Esophagus squamous epithelium (tissue), 5 donors: ENCODE results near the gene IGLL1. TPM values are rescaled to one million over a fixed set of nuclear protein-coding genes. Genes with fewer than 3 reads are reported as not detected.
"Not testable (repeated sequence)": the region's sequence is repeated elsewhere in the genome, so short reads cannot be mapped to it uniquely, and the experiment has no call there.

Experiments
- DNase-seq: peaks from one replicate; lab custom pipeline; 2025; lab: John Stamatoyannopoulos, UW
- H3K27ac ChIP-seq, 4 donors: fragments of 200-600 bp; sonication (generic); one replicate each; pipeline ENCODE4 v1.5.1; 2016 to 2019; ENCODE audit warnings: mild to moderate bottlenecking in 1 of 4
- H3K27me3 ChIP-seq, 4 donors: fragments of 200-600 bp; sonication (generic); 1 replicate in 3 of 4; 2 replicates in 1 of 4; pipeline versions ENCODE4 v1.5.1 to v1.6.0; 2017 to 2021; ENCODE audit warnings: antibody characterized with exemption in 1 of 4
- H3K36me3 ChIP-seq, 3 donors: fragments of 200-600 bp; sonication (generic); one replicate each; pipeline ENCODE4 v1.5.1; 2016 to 2019
- H3K4me1 ChIP-seq, 3 donors: fragments of 200-600 bp; sonication (generic); one replicate each; pipeline ENCODE4 v1.5.1; 2017 to 2019
- H3K4me3 ChIP-seq, 4 donors: fragments of 200-600 bp; sonication (generic); 1 replicate in 3 of 4; 2 replicates in 1 of 4; pipeline ENCODE4 v1.5.1; 2016 to 2019; ENCODE audit warnings: mild to moderate bottlenecking in 2 of 4, moderate library complexity in 1 of 4
- H3K9me3 ChIP-seq, 3 donors: fragments of 200-600 bp; sonication (generic); one replicate each; pipeline ENCODE4 v1.5.1; 2016 to 2019
- CTCF ChIP-seq, 6 experiments: fragments of 450-650 bp in 4 of 6; fragments of 200-600 bp in 2 of 6; sonication (generic) in 2 of 6; IDR thresholded peaks; one replicate each; pipeline ENCODE4 v1.5.1; 2016 to 2019; ENCODE audit warnings: antibody characterized with exemption in 6 of 6, mild to moderate bottlenecking in 4 of 6, moderate library complexity in 4 of 6
- POLR2A ChIP-seq, 4 donors: fragments of 450-650 bp; IDR thresholded peaks; one replicate each; pipeline ENCODE4 v1.6.1; 2017; ENCODE audit warnings: antibody characterized with exemption in 4 of 4, mild to moderate bottlenecking in 4 of 4, moderate library complexity in 3 of 4
- WGBS, 2 donors: methylation state at CpG; one replicate each; pipeline ENCODE4 v1.1.5; 2018; 5-methylcytosine and 5-hydroxymethylcytosine counted together
- intact Hi-C: fragments of 100-400 bp; cut with DNase I; formaldehyde crosslinking; loops from one replicate; pipeline ENCODE4 v1.15.0; 2022
- total RNA-seq, 4 donors: library from RNA; depleted of rRNA; stranded (reverse); fragments of >200 nt; gene quantifications; one replicate each; pipeline ENCODE4 v1.1.0, GENCODE V29; 2016
- donor health status: DM: yes; HTN: yes; CAD: no.

Gene IGLL1
- total RNA-seq, 4 donors from 2014 or later, result not detected

GRCh38 chr22:23606204-23607131, 26.4 kb upstream of the IGLL1 start:
- Histone ChIP-seq H3K4me3 (no peak overlapping the region), H3K36me3 (no peaks in the 10 kb centered on the region), H3K27me3 (peaks cover 0 to 13% (median 0%) of the 10 kb centered on the region in 4 donors), H3K4me1 (no peaks in the 10 kb centered on the region), H3K9me3 (no peaks in the 10 kb centered on the region), H3K27ac (no peak overlapping the region)
- intact Hi-C loops, result no loop called here
- WGBS, 2 donors, result 82 to 88% methylated on average over 9 to 13 of the region's 20 CpGs
- TF ChIP-seq POLR2A (IDR thresholded peaks at IDR 0.05) (no peak), CTCF (IDR thresholded peaks at IDR 0.05) (no peak)
- DNase-seq, result no peak

- Histone ChIP-seq H3K4me3 (no peak overlapping the region), H3K27ac (no peak overlapping the region), H3K27me3 (peaks cover 0 to 13% (median 0%) of the 10 kb centered on the region in 4 donors), H3K9me3 (no peaks in the 10 kb centered on the region), H3K4me1 (no peaks in the 10 kb centered on the region), H3K36me3 (no peaks in the 10 kb centered on the region)
- intact Hi-C loops, result no loop called here
- 80 to 90% methylated on average over 4 to 8 of the region's 8 CpGs for WGBS, 2 donors
- DNase-seq, result no peak
- TF ChIP-seq CTCF (IDR thresholded peaks at IDR 0.05), result no peak
- TF ChIP-seq POLR2A (IDR thresholded peaks at IDR 0.05), result no peak
Observed at GRCh38 chr22:23604939-23605712, 25.0 kb upstream of the IGLL1 start.

- no peak overlapping the region for H3K4me3 ChIP-seq
- H3K36me3 ChIP-seq, result no peaks in the 10 kb centered on the region
- DNase-seq, result no peak
- TF ChIP-seq POLR2A (IDR thresholded peaks at IDR 0.05) (no peak), CTCF (IDR thresholded peaks at IDR 0.05) (no peak)
- H3K27ac ChIP-seq, result no peak overlapping the region
- H3K27me3 ChIP-seq, result peaks cover 0 to 13% (median 0%) of the 10 kb centered on the region in 4 donors
- no peaks in the 10 kb centered on the region for H3K4me1 ChIP-seq
- WGBS, 2 donors, result 84 to 85% methylated on average over 5 of the region's 7 CpGs
- intact Hi-C loops, result no loop called here
- H3K9me3 ChIP-seq, result no peaks in the 10 kb centered on the region
Observed at GRCh38 chr22:23603266-23603665, 23.2 kb upstream of the IGLL1 start.

- Histone ChIP-seq H3K4me3 (no peak overlapping the region), H3K36me3 (no peaks in the 10 kb centered on the region), H3K27me3 (peaks cover 0 to 8% (median 0%) of the 10 kb centered on the region in 4 donors), H3K27ac (no peak overlapping the region), H3K4me1 (no peaks in the 10 kb centered on the region), H3K9me3 (no peaks in the 10 kb centered on the region)
- DNase-seq, result no peak
- WGBS, 2 donors, result 92 to 94% methylated on average over 3 to 8 of the region's 9 CpGs
- intact Hi-C loops, result no loop called here
- TF ChIP-seq POLR2A (IDR thresholded peaks at IDR 0.05) (no peak), CTCF (IDR thresholded peaks at IDR 0.05) (no peak)
Observed at GRCh38 chr22:23598805-23599518, 18.9 kb upstream of the IGLL1 start.

GRCh38 chr22:23597576-23598268, 17.6 kb upstream of the IGLL1 start:
- H3K4me1 ChIP-seq, DNase-seq, H3K27ac ChIP-seq, H3K4me3 ChIP-seq, intact Hi-C loops, H3K36me3 ChIP-seq, H3K27me3 ChIP-seq, H3K9me3 ChIP-seq: not testable (repeated sequence)
- WGBS, 2 donors, result 82% methylated on average over 3 of the region's 7 CpGs; no CpG with 5 or more reads in 1 of the 2 donors

- H3K4me3 ChIP-seq, H3K27ac ChIP-seq, H3K27me3 ChIP-seq, DNase-seq, H3K36me3 ChIP-seq, H3K9me3 ChIP-seq, H3K4me1 ChIP-seq, intact Hi-C loops: not testable (repeated sequence)
- 42% methylated on average over 6 of the region's 6 CpGs for WGBS, 2 donors
Observed at GRCh38 chr22:23595904-23596303, 15.8 kb upstream of the IGLL1 start.
